IPS-NIHi7 (cell line): ENCODE measurements around the gene BRS3.
A peak's percentile ranks its signal among the peaks of the same experiment; 100 is the strongest.
"Not testable (repeated sequence)": the region's sequence is repeated elsewhere in the genome, so short reads cannot be mapped to it uniquely, and the experiment has no call there.

Experiments
- DNase-seq: peaks from one replicate; pipeline ENCODE4 v3.0.0; 2012; ENCODE audit warnings: mixed read lengths; ENCODE audit errors: extremely low spot score

BRS3 gene

DNA sequence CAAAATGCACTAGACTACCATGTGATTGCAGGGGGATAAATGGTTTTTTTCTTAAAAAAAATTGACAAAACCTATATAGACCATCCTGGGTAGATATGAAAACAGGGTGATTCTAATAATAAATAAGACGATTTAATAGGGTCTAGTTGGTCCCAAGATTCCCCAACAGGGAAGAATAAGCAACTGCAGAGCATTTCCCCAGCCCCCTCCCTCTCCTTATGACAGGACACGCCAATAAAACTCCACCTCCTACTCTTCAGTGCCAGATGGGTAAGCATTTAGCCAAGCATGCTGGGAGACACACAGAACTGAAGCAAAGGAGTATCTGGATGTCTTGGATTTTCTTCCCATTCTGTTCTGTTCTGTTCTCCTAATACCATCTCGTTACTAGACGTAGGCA is at the start of gene BRS3:
TSS of gene BRS3 (plus strand) at position 301 of the 400 bp plus-strand sequence. CDS start 168 bp downstream, outside the sequence.
- no peak for DNase-seq

DNA sequence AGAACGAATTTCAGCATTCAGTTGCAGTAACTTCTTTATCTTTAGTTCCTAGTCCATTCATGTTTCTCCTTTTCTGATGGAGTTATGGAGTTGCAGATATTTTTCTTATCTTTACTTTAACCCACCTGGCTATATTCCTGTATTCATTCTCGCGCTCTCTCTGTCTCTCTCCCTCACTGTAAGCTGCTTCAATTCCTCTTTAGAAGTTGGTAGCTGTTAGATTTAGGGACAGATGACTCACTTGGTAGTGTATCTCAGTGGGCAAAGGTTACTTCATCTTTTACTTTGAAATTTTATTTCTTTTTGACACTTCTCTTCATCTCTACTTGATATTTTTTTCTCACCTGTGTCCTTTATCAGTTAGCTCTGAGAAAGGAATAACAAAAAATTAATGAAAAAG is 49.6 kb upstream of the BRS3 start:
- DNase-seq, result no peak

DNA sequence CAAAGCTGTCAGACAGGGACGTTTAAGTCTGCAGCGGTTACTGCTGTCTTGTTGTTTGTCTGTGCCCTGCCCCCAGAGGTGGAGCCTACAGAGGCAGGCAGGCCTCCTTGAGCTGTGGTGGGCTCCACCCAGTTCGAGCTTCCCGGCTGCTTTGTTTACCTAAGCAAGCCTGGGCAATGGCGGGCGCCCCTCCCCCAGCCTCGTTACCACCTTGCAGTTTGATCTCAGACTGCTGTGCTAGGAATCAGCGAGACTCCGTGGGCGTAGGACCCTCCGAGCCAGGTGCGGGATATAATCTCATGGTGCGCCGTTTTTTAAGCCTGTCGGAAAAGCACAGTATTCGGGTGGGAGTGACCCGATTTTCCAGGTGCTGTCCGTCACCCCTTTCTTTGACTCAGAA is 42.1 kb upstream of the BRS3 start:
- DNase-seq, result not testable (repeated sequence)

DNA sequence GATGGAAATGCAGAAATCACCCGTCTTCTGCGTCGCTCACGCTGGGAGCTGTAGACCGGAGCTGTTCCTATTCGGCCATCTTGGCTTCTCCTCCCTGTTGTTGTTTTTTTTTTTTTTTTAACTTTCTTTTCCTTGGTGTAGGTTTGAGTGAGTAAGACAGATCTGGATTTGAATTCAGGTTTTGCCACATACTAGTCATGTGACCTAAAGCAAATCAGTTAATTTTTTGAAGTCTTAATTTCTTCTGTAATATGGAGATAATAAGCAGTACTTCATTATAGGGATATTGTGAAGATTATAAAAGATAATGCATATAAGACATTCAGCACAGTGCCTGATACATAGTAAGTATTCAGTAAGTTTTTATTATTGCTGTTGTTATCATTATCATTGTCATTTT is 41.5 kb upstream of the BRS3 start:
- no peak for DNase-seq

DNA sequence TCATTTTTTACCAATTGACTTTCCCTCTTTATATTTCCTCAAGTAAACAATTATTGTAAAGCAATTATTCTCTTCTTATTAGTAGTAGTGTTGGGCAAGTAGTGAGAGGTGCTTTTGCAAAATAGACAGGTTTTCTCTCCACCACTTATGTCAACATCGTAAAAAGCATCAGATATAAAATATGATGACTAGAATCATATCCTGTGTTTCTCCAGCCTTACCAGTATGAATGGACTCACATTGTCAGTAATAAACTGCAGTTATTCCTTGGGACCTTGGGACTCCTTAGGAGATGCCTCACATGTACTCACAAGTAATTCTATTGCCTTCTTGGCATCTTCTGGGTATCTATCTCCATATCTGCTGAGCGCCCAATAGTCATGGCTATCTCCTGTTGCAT is 40.4 kb upstream of the BRS3 start:
- no peak for DNase-seq

DNA sequence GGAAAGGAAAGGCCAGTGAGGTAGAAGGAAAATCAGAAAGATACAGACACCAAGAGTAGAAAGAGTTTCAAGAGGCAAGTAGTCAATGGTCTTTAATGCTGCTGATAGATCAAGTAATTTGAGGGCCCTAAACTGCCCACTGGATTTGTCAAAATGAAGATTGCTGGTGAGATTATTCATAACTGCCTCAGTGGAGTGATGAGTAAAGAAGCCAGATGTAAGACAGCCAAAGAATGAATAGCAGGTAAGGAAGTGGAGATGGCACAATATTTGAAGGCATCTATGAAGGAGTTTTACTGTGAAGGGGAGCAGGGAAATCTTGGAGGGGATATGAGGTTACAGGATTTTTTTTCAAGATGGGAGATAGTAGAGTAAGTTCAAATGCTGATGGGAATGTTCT is 39.8 kb upstream of the BRS3 start:
- DNase-seq, result no peak

GRCh38 chrX:136450050-136450830 is 37.5 kb upstream of the BRS3 start:
- no peak for DNase-seq

DNA sequence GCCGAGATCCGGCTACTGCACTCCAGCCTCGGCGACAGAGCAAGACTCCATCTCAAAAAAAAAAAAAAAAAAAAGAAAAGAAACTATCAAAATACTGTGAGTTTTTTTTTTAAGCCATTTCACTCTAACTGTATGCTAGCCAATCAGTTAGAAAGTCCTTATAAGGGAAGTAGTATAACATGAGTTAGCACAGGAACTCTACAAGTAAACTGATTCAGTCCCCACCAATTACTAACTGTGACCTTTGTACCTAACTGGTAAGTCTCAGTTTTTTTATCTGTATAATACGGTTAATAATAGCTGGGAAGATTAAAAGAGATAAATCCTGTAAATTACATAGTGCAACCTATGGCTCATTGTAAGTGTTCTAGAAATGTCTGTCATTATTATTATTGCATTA is 35.1 kb upstream of the BRS3 start:
- no peak for DNase-seq

- DNase-seq, result no peak
Measured at GRCh38 chrX:136453114-136453513, 34.6 kb upstream of the BRS3 start.

DNA sequence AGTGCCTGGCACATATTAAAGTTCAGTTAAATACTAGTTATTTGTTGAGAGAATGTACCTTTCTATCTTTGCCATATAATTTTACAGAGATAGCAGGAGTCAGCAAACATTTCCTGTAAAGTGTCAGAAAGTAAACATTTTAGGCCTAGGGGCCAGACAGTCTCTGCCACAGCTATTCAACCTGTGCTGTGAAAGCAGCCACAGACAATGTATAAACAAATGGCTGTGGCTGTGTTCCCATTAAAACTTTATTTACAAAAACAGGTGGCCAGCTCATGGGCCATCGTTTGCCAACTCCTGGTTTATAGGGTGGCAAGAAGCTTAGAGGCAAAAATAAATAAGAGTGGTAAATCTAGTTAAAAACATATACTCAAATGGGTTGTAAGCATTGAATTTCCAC is 34.0 kb upstream of the BRS3 start:
- DNase-seq, result no peak

GRCh38 chrX:136456133-136456532 is 31.6 kb upstream of the BRS3 start:
- DNase-seq, result no peak

DNA sequence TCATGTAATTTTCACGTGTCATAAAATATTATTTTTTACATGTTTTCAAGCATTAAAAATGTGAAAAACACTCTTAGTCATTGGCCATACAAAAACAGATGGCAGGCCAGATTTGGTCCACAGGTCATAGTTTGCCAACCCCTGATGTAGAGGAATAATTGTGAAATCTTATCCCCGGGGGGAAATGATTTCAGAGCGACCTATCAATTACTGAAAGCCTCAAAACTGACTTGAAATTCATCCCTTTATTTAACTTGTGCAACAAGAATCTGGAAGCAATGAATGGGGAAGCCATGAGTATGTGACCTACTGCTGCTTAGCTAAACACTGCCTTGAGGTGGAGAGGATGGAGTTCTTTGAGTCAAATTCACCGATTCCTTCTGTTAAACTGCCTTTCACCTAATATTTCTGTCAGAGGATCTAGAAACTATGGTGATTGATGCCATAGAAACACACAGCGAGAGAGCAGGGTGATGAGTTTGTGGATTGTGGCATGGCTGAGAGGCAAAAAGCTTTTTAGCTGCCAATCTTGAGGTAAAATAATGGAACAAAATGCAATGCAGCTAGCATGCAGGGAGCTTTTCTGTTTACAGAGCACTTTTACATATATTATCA is 30.3 kb upstream of the BRS3 start:
- no peak for DNase-seq

DNA sequence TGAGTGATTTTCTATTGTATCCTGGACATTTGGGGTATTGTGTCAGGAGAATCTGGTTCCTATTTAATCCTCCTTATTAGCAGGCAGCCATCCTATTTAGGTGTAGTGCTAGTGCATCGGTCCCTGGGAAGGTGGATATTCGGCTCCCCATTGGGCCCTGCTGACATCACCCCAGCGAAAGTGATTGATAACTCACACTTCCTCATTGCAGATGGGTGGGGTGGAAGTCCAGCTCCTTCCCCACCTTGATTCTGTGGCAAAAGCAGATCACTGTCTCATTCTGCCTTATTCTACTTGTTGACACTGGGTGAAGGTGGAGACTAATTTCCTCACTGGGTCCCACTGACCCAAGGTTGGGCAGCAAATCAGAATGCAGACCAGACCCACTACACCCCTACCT is 23.2 kb upstream of the BRS3 start:
- DNase-seq, result no peak

- DNase-seq, result no peak
Measured at GRCh38 chrX:136467303-136467702, 20.4 kb upstream of the BRS3 start.

GRCh38 chrX:136468391-136469103 is 19.2 kb upstream of the BRS3 start:
- no peak for DNase-seq

DNA sequence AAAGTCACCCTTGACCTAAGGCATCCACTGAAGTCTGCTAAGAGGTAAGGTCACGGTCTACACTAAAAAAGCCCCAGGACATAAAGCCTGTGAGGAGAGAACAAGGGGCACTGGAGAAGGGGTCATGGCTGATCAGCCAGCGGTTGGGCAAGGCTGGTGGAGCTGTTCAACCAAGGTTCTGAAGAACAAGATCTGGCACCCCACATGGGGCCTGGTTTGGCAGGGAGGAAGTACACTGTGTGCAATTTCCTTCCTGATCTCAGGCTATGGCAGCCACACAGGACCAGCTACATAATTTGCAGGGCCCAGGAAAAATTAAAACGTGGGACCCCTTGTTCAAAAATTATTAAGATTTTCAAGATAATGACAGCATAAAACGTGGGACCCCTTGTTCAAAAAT is 14.1 kb upstream of the BRS3 start:
- no peak for DNase-seq

GRCh38 chrX:136475236-136475635 is 12.5 kb upstream of the BRS3 start:
- DNase-seq, result no peak

DNA sequence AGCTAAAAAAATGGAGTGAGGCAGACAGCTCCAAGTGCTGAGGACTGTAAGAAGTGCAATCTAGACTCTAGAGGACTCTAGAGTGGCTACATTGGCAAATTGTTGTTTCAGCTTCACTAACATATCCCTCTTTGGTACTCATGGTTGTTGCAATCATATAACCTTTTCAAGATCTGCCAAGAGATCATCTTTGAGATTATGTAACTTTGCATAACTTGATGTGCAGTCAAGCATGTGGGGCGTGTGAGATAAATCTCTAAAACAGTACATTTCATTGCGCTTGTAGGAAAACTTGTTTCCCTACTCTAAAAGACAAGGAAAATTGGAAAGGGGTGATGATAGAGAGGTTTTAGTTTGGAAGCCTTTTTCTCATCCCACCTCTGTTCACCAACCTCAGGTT is 11.2 kb upstream of the BRS3 start:
- DNase-seq, result no peak

DNA sequence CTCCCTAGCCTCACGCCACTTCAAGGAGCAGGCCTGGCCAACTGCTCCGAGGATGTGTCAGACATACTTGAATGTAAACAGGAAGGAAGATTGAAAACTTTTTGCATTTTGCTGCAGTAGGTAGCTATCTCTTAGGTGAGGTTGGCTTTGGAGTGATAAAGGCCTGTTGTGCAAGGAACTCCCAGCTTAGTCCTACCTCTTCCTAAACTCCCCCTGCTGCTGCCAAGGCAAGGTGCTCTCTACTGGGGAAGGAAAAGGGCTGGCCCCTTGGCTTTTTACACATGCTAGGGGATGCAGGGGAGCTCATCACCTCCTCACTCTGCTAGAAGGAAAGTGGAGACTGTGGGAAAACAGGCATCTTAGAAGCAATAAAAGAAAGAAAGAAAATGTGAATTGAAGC is 10.7 kb upstream of the BRS3 start:
- peak; percentile 74 for DNase-seq

- no peak for DNase-seq
Measured at GRCh38 chrX:136480383-136480782, 7.4 kb upstream of the BRS3 start.

- DNase-seq, result no peak
Measured at GRCh38 chrX:136488706-136489105, 959 bp downstream of the BRS3 start.

- DNase-seq, result peak; percentile 14
Measured at GRCh38 chrX:136491832-136492231, 4.1 kb downstream of the BRS3 start.

- DNase-seq, result no peak
Measured at GRCh38 chrX:136493011-136493410, 5.3 kb downstream of the BRS3 start.
